ENCODE results near the gene SHTN1. TPM values are rescaled to one million over a fixed set of nuclear protein-coding genes. Genes with fewer than 3 reads are reported as not detected.

Gene SHTN1
- total and polyA plus RNA-seq, 2 of the 4 experiments (the other 2 are of a cell fraction) = 0.54 to 2.3 TPM

GRCh38 chr10:116864436-116864835 is 140.6 kb downstream of the SHTN1 start:
- CTCF ChIA-PET = interaction anchor here (0.7 kb wide), 1 partner anchor 981 kb away, joined by 3 read pairs; no protein-coding TSS in a partner anchor
- POLR2A ChIA-PET (ENCODE audit: unreplicated experiment) = no interaction called here
- in situ Hi-C loops (cut with MboI; ENCODE audit: low sequenced_read_pairs) (no loop called here), intact Hi-C loops (cut with micrococcal nuclease) (no loop called here), dilution Hi-C loops (cut with HindIII; ENCODE audit: low sequenced_read_pairs, unreplicated experiment) (no loop called here)
- Histone ChIP-seq H4K8ac (ENCODE audit: low read depth in 2 of 2, low read length in 2 of 2) (no peak overlapping the region), H3K9me3 (ENCODE audit: control insufficient read depth, insufficient read depth, low read length) (no peaks in the 10 kb centered on the region), H2AK9ac (replicated peaks; ENCODE audit: low read depth, low read length, poor library complexity) (no peak overlapping the region), H4K91ac (ENCODE audit: insufficient read depth, low read depth, low read length) (no peak overlapping the region), H3K18ac (ENCODE audit: low read depth, low read length) (no peak overlapping the region), H2BK120ac (ENCODE audit: low read depth, low read length) (no peak overlapping the region), H3K79me1 (ENCODE audit: low read depth in 1 of 2, low read length in 2 of 2) (no peaks in the 10 kb centered on the region), H3K4me1 (ENCODE audit: control insufficient read depth, insufficient read depth, low read length) (no peaks in the 10 kb centered on the region), H3K56ac (ENCODE audit: extremely low read depth, insufficient read depth, low read length) (no peak overlapping the region), H3K9me1 (ENCODE audit: insufficient read depth, low read length) (no peaks in the 10 kb centered on the region), H3K4me3 (ENCODE audit: insufficient read depth, low read depth, low read length) (no peak overlapping the region), H2BK15ac (ENCODE audit: low read depth, low read length) (no peak overlapping the region), H2BK20ac (ENCODE audit: low read depth, low read length) (no peak overlapping the region), H3K27me3 (ENCODE audit: control insufficient read depth, insufficient read depth, low read length) (peaks cover 8% of the 10 kb centered on the region), H3K27ac (ENCODE audit: insufficient read depth, low read length) (no peak overlapping the region), H2BK5ac (ENCODE audit: low read depth, low read length, poor library complexity, severe bottlenecking) (no peak overlapping the region), H4K5ac (ENCODE audit: low read depth, low read length) (no peak overlapping the region), H4K20me1 (ENCODE audit: insufficient read depth, low read length) (no peaks in the 10 kb centered on the region), H3K23ac (ENCODE audit: low read depth, low read length) (no peak overlapping the region), H3K4me2 (ENCODE audit: low read depth, low read length) (no peak overlapping the region), H2AK5ac (ENCODE audit: low read depth, low read length) (no peak overlapping the region), H2AFZ (replicated peaks; ENCODE audit: low read length, poor library complexity) (no peak overlapping the region), H3K14ac (replicated peaks; ENCODE audit: low read depth, low read length) (no peak overlapping the region), H3K9ac (ENCODE audit: low read depth, low read length) (no peak overlapping the region), H3K36me3 (ENCODE audit: control insufficient read depth, insufficient read depth, low read length) (no peaks in the 10 kb centered on the region), H3K4ac (ENCODE audit: low read depth, low read length) (no peak overlapping the region)
- DNase-seq (no peak), ATAC-seq (ENCODE audit: low read depth) (no peak)
- TF ChIP-seq ELK1 (IDR thresholded peaks at IDR 0.05; ENCODE audit: borderline replicate concordance, low read depth, low read length) (no peak), CEBPB (IDR thresholded peaks at IDR 0.05; ENCODE audit: low read depth, low read length) (no peak), MAFK (IDR thresholded peaks at IDR 0.05; ENCODE audit: low read depth, low read length) (no peak), SMC3 (IDR thresholded peaks at IDR 0.05; ENCODE audit: low read depth, low read length) (no peak), FOS (IDR thresholded peaks at IDR 0.05; ENCODE audit: low read depth, low read length) (no peak), POLR2A (IDR thresholded peaks at IDR 0.05; ENCODE audit: low read depth, low read length) (no peak), MAZ (IDR thresholded peaks at IDR 0.05; ENCODE audit: borderline replicate concordance, low read depth, low read length) (no peak), RAD21 (IDR thresholded peaks at IDR 0.05; ENCODE audit: low read length) (no peak)
- no CpG with 5 or more reads among the region's 4 CpGs for WGBS, 2 experiments (ENCODE audit: extremely low coverage in 2 of 2, insufficient read length in 1 of 2)
- no TSS peak for BruUV-seq (replicated peaks)
